ENCODE data around the gene P4HA2.
A peak's percentile ranks its signal among the peaks of the same experiment; 100 is the strongest.

Gene P4HA2
- 0 to 10.6 (median 1.6) reads per million in 9 experiments for total RNA-seq

- no peaks in the 10 kb centered on the region for H3K36me3 Mint-ChIP-seq (ENCODE audit: insufficient read depth)
- no peak within 1 kb of the TSS for H3K27ac Mint-ChIP-seq
- ATAC-seq (replicated peaks) (peak; percentile 81), DNase-seq (peak in 2 of 3 experiments; percentile 13)
- H3K4me1 Mint-ChIP-seq (ENCODE audit: low read depth in 2 of 2): peaks cover 0 to 11% of the 10 kb centered on the region in 2 donors
- H3K9me3 Mint-ChIP-seq: no peaks in the 10 kb centered on the region
- H3K27me3 Mint-ChIP-seq: peaks cover 15 to 25% of the 10 kb centered on the region in 2 donors
- peak within 1 kb of the TSS; percentile 38 to 57 for H3K4me3 Mint-ChIP-seq
Observed at GRCh38 chr5:132227485-132228240, at the start of gene P4HA2. P4HA2 (minus strand) TSS chr5:132227853; CDS start chr5:132218626, 9,227 bp downstream.

- Mint-ChIP-seq H3K4me3 (no peak overlapping the region), H3K9me3 (no peaks in the 10 kb centered on the region), H3K36me3 (ENCODE audit: insufficient read depth) (no peaks in the 10 kb centered on the region), H3K4me1 (ENCODE audit: low read depth in 2 of 2) (peaks cover 7% of the 10 kb centered on the region in 2 donors), H3K27me3 (peaks cover 30 to 45% of the 10 kb centered on the region in 2 donors), H3K27ac (no peak overlapping the region)
- DNase-seq: no peak
- no peak for ATAC-seq (replicated peaks)
Observed at GRCh38 chr5:132277256-132277655, 49.6 kb upstream of the P4HA2 start.

GRCh38 chr5:132275367-132276220 lies 47.9 kb upstream of the P4HA2 start:
- Mint-ChIP-seq H3K27me3 (peaks cover 26 to 49% of the 10 kb centered on the region in 2 donors), H3K4me1 (ENCODE audit: low read depth in 2 of 2) (peaks cover 9 to 12% of the 10 kb centered on the region in 2 donors), H3K27ac (no peak overlapping the region), H3K4me3 (no peak overlapping the region), H3K36me3 (ENCODE audit: insufficient read depth) (no peaks in the 10 kb centered on the region), H3K9me3 (no peaks in the 10 kb centered on the region)
- ATAC-seq (replicated peaks) (no peak), DNase-seq (no peak)

- H3K4me3 Mint-ChIP-seq: no peak overlapping the region
- peaks cover 9 to 10% of the 10 kb centered on the region in 2 donors for H3K4me1 Mint-ChIP-seq (ENCODE audit: low read depth in 2 of 2)
- no peak for DNase-seq
- ATAC-seq (replicated peaks): no peak
- no peaks in the 10 kb centered on the region for H3K9me3 Mint-ChIP-seq
- no peaks in the 10 kb centered on the region for H3K36me3 Mint-ChIP-seq (ENCODE audit: insufficient read depth)
- H3K27ac Mint-ChIP-seq: no peak overlapping the region
- H3K27me3 Mint-ChIP-seq: peaks cover 18 to 39% of the 10 kb centered on the region in 2 donors
Observed at GRCh38 chr5:132274050-132274792, 46.6 kb upstream of the P4HA2 start.

- Mint-ChIP-seq H3K4me1 (ENCODE audit: low read depth in 2 of 2) (peaks cover 9 to 10% of the 10 kb centered on the region in 2 donors), H3K9me3 (no peaks in the 10 kb centered on the region), H3K4me3 (no peak overlapping the region), H3K27ac (no peak overlapping the region), H3K27me3 (peaks cover 18 to 39% of the 10 kb centered on the region in 2 donors), H3K36me3 (ENCODE audit: insufficient read depth) (no peaks in the 10 kb centered on the region)
- ATAC-seq (replicated peaks) (no peak), DNase-seq (no peak)
Observed at GRCh38 chr5:132273631-132274030, 46.0 kb upstream of the P4HA2 start.

GRCh38 chr5:132272311-132273210 lies 44.9 kb upstream of the P4HA2 start:
- peaks cover 9 to 12% of the 10 kb centered on the region in 2 donors for H3K4me1 Mint-ChIP-seq (ENCODE audit: low read depth in 2 of 2)
- no peak overlapping the region for H3K27ac Mint-ChIP-seq
- peak; percentile 52 to 62 (median 61) for DNase-seq
- no peaks in the 10 kb centered on the region for H3K9me3 Mint-ChIP-seq
- peak; percentile 52 for ATAC-seq (replicated peaks)
- H3K27me3 Mint-ChIP-seq: peaks cover 18 to 39% of the 10 kb centered on the region in 2 donors
- H3K4me3 Mint-ChIP-seq: peak overlapping the region in 1 of 2 donors; percentile 40
- H3K36me3 Mint-ChIP-seq (ENCODE audit: insufficient read depth): no peaks in the 10 kb centered on the region

GRCh38 chr5:132271251-132272246 lies 43.9 kb upstream of the P4HA2 start:
- DNase-seq (no peak), ATAC-seq (replicated peaks) (peak; percentile 50)
- Mint-ChIP-seq H3K27ac (peak overlapping the region in 1 of 2 donors; percentile 52), H3K27me3 (peaks cover 18 to 39% of the 10 kb centered on the region in 2 donors), H3K9me3 (no peaks in the 10 kb centered on the region), H3K36me3 (ENCODE audit: insufficient read depth) (no peaks in the 10 kb centered on the region), H3K4me1 (ENCODE audit: low read depth in 2 of 2) (peaks cover 9 to 12% of the 10 kb centered on the region in 2 donors), H3K4me3 (peak overlapping the region in 1 of 2 donors; percentile 63)

- no peaks in the 10 kb centered on the region for H3K9me3 Mint-ChIP-seq
- no peak for DNase-seq
- peaks cover 9 to 12% of the 10 kb centered on the region in 2 donors for H3K4me1 Mint-ChIP-seq (ENCODE audit: low read depth in 2 of 2)
- no peak for ATAC-seq (replicated peaks)
- peaks cover 18 to 37% of the 10 kb centered on the region in 2 donors for H3K27me3 Mint-ChIP-seq
- no peaks in the 10 kb centered on the region for H3K36me3 Mint-ChIP-seq (ENCODE audit: insufficient read depth)
- no peak overlapping the region for H3K4me3 Mint-ChIP-seq
- peak overlapping the region in 1 of 2 donors; percentile 52 for H3K27ac Mint-ChIP-seq
Observed at GRCh38 chr5:132270706-132271105, 43.1 kb upstream of the P4HA2 start.

- Mint-ChIP-seq H3K36me3 (ENCODE audit: insufficient read depth) (no peaks in the 10 kb centered on the region), H3K9me3 (no peaks in the 10 kb centered on the region), H3K4me1 (ENCODE audit: low read depth in 2 of 2) (peaks cover 9 to 12% of the 10 kb centered on the region in 2 donors), H3K27ac (no peak overlapping the region), H3K27me3 (peaks cover 18 to 33% of the 10 kb centered on the region in 2 donors), H3K4me3 (no peak overlapping the region)
- DNase-seq (no peak), ATAC-seq (replicated peaks) (no peak)
Observed at GRCh38 chr5:132270335-132270665, 42.6 kb upstream of the P4HA2 start.

- no peaks in the 10 kb centered on the region for H3K36me3 Mint-ChIP-seq (ENCODE audit: insufficient read depth)
- H3K9me3 Mint-ChIP-seq: no peaks in the 10 kb centered on the region
- peaks cover 14 to 28% of the 10 kb centered on the region in 2 donors for H3K27me3 Mint-ChIP-seq
- no peak overlapping the region for H3K4me3 Mint-ChIP-seq
- no peak for ATAC-seq (replicated peaks)
- H3K27ac Mint-ChIP-seq: no peak overlapping the region
- peaks cover 9 to 12% of the 10 kb centered on the region in 2 donors for H3K4me1 Mint-ChIP-seq (ENCODE audit: low read depth in 2 of 2)
- no peak for DNase-seq
Observed at GRCh38 chr5:132269635-132270334, 42.1 kb upstream of the P4HA2 start.

Data from effector memory CD8-positive, alpha-beta T cell (primary cell).